ENCODE measurements around the gene TOX2. TPM values are rescaled to one million over a fixed set of nuclear protein-coding genes. Genes with fewer than 3 reads are reported as not detected.

TOX2 gene
- total RNA-seq, 1 experiment from 2014 or later, result 1.7 TPM

GRCh38 chr20:43941476-43942200 lies 27.0 kb downstream of the TOX2 start:
- H3K79me2 ChIP-seq (ENCODE audit: insufficient read depth, low read length), result no peaks in the 10 kb centered on the region
- H3K56ac ChIP-seq (ENCODE audit: insufficient read length, low read depth, low read length), result no peak overlapping the region
- H3K27ac Mint-ChIP-seq, result no peak overlapping the region
- no peak overlapping the region for H3K4me3 Mint-ChIP-seq
- no peak overlapping the region for H3K4ac ChIP-seq (ENCODE audit: low read depth, low read length)
- H2BK15ac ChIP-seq (ENCODE audit: low read depth, low read length), result no peak overlapping the region
- H3K18ac ChIP-seq (ENCODE audit: insufficient read length, low read depth, low read length), result no peak overlapping the region
- H3K36me3 Mint-ChIP-seq (ENCODE audit: insufficient read depth in 1 of 3, low read depth in 3 of 3), result no peaks in the 10 kb centered on the region
- H2BK5ac ChIP-seq (ENCODE audit: insufficient read length, low read length), result no peak overlapping the region
- DNase-seq, result no peak
- no peak overlapping the region for H2BK120ac ChIP-seq (ENCODE audit: low read depth, low read length, poor library complexity, severe bottlenecking)
- no peak overlapping the region for H4K5ac ChIP-seq (ENCODE audit: insufficient read length, low read depth, low read length)
- H3K27me3 ChIP-seq (ENCODE audit: insufficient read depth, low read length), result no peaks in the 10 kb centered on the region
- no peak overlapping the region for H3K27ac ChIP-seq (ENCODE audit: insufficient read length, low read depth, low read length)
- no peak overlapping the region for H2AFZ ChIP-seq (ENCODE audit: low read length)
- no peak overlapping the region for H2BK12ac ChIP-seq (ENCODE audit: insufficient read length, low read depth, low read length)
- H3K9me3 Mint-ChIP-seq, result no peaks in the 10 kb centered on the region
- H3K23ac ChIP-seq (ENCODE audit: insufficient read length, low read depth, low read length), result no peak overlapping the region
- no peaks in the 10 kb centered on the region for H3K79me1 ChIP-seq (ENCODE audit: insufficient read depth, low read depth, low read length, poor library complexity, severe bottlenecking)
- no CpG with 5 or more reads among the region's 10 CpGs for WGBS (ENCODE audit: extremely low coverage, insufficient read length, low lambda C conversion rate)
- no peak overlapping the region for H3K9ac ChIP-seq (ENCODE audit: extremely low read depth, insufficient read length, low read length)
- H3T11ph ChIP-seq (ENCODE audit: low read length), result no peak overlapping the region
- H3K4me1 ChIP-seq (ENCODE audit: insufficient read depth, low read length), result 0 out of 2 replicates have a peak, but pooled peaks cover 7% of the 10 kb centered on the region
- no peaks in the 10 kb centered on the region for H3K23me2 ChIP-seq (ENCODE audit: insufficient read length, low read depth, low read length, poor library complexity, severe bottlenecking)
- no peak overlapping the region for H3K14ac ChIP-seq (ENCODE audit: insufficient read depth, low read length)
- no peak overlapping the region for H4K91ac ChIP-seq (ENCODE audit: insufficient read length, low read depth, low read length)
- no peak overlapping the region for H2AK5ac ChIP-seq (ENCODE audit: insufficient read length, low read length)
- no peak for TF ChIP-seq CTCF (conservative IDR thresholded peaks at IDR 0.05)
- H3K9me3 ChIP-seq (ENCODE audit: control insufficient read depth, low read depth, low read length), result no peaks in the 10 kb centered on the region
- no peak overlapping the region for H4K8ac ChIP-seq (replicated peaks; ENCODE audit: insufficient read length, low read depth, low read length)
- no peak overlapping the region for H2BK20ac ChIP-seq (ENCODE audit: low read depth, low read length, poor library complexity, severe bottlenecking)
- no peaks in the 10 kb centered on the region; the same call in 1 of the 2 replicates for H3K27me3 Mint-ChIP-seq (ENCODE audit: low read depth)
- H3K4me2 ChIP-seq (ENCODE audit: insufficient read depth, insufficient read length, low read length), result no peak overlapping the region
- peaks cover 24 to 26% of the 10 kb centered on the region in 2 experiments for H3K4me1 Mint-ChIP-seq
- no peaks in the 10 kb centered on the region for H4K20me1 ChIP-seq (ENCODE audit: control insufficient read depth, insufficient read depth, insufficient read length)
